ENCODE measurements around the gene BTBD9. TPM values are rescaled to one million over a fixed set of nuclear protein-coding genes. Genes with fewer than 3 reads are reported as not detected.

Gene BTBD9
- total RNA-seq, 1 experiment from 2014 or later: 8.9 TPM

- H3K4me2 ChIP-seq (ENCODE audit: insufficient read depth, insufficient read length, low read length): no peak overlapping the region
- H2BK20ac ChIP-seq (ENCODE audit: low read depth, low read length, poor library complexity, severe bottlenecking): no peak overlapping the region
- peaks cover 0 to 10% of the 10 kb centered on the region in 2 experiments; a peak in 3 of 4 replicates for H3K4me1 Mint-ChIP-seq
- H3K36me3 Mint-ChIP-seq (ENCODE audit: insufficient read depth in 1 of 3, low read depth in 3 of 3): peaks cover 13 to 42% (median 19%) of the 10 kb centered on the region in 3 experiments
- TF ChIP-seq, protein P1, sequence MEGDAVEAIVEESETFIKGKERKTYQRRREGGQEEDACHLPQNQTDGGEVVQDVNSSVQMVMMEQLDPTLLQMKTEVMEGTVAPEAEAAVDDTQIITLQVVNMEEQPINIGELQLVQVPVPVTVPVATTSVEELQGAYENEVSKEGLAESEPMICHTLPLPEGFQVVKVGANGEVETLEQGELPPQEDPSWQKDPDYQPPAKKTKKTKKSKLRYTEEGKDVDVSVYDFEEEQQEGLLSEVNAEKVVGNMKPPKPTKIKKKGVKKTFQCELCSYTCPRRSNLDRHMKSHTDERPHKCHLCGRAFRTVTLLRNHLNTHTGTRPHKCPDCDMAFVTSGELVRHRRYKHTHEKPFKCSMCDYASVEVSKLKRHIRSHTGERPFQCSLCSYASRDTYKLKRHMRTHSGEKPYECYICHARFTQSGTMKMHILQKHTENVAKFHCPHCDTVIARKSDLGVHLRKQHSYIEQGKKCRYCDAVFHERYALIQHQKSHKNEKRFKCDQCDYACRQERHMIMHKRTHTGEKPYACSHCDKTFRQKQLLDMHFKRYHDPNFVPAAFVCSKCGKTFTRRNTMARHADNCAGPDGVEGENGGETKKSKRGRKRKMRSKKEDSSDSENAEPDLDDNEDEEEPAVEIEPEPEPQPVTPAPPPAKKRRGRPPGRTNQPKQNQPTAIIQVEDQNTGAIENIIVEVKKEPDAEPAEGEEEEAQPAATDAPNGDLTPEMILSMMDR (conservative IDR thresholded peaks at IDR 0.05): no peak
- no peak overlapping the region for H3K14ac ChIP-seq (ENCODE audit: insufficient read depth, low read length)
- no peak overlapping the region for H3K27ac Mint-ChIP-seq
- no peaks in the 10 kb centered on the region for H3K79me2 ChIP-seq (ENCODE audit: insufficient read depth, low read length)
- H2AFZ ChIP-seq (ENCODE audit: low read length): no peak overlapping the region
- H3K27me3 ChIP-seq (ENCODE audit: insufficient read depth, low read length): no peaks in the 10 kb centered on the region
- H3K27ac ChIP-seq (ENCODE audit: insufficient read length, low read depth, low read length): no peak overlapping the region
- no peak overlapping the region for H3K56ac ChIP-seq (ENCODE audit: insufficient read length, low read depth, low read length)
- no peak overlapping the region for H3K23ac ChIP-seq (ENCODE audit: insufficient read length, low read depth, low read length)
- H4K91ac ChIP-seq (ENCODE audit: insufficient read length, low read depth, low read length): no peak overlapping the region
- no peak overlapping the region for H2AK5ac ChIP-seq (ENCODE audit: insufficient read length, low read length)
- H3K23me2 ChIP-seq (ENCODE audit: insufficient read length, low read depth, low read length, poor library complexity, severe bottlenecking): no peaks in the 10 kb centered on the region
- H3K9ac ChIP-seq (ENCODE audit: extremely low read depth, insufficient read length, low read length): no peak overlapping the region
- no peak overlapping the region for H2BK12ac ChIP-seq (ENCODE audit: insufficient read length, low read depth, low read length)
- H2BK5ac ChIP-seq (ENCODE audit: insufficient read length, low read length): no peak overlapping the region
- H3K9me3 Mint-ChIP-seq: peaks cover 31 to 36% of the 10 kb centered on the region in 2 experiments
- H3K4me3 Mint-ChIP-seq: no peak overlapping the region
- no peak for DNase-seq
- H4K8ac ChIP-seq (replicated peaks; ENCODE audit: insufficient read length, low read depth, low read length): no peak overlapping the region
- H3K4me1 ChIP-seq (ENCODE audit: insufficient read depth, low read length): no peaks in the 10 kb centered on the region
- H2BK120ac ChIP-seq (ENCODE audit: low read depth, low read length, poor library complexity, severe bottlenecking): no peak overlapping the region
- no peaks in the 10 kb centered on the region for H3K27me3 Mint-ChIP-seq (ENCODE audit: low read depth)
- no peak overlapping the region for H3T11ph ChIP-seq (ENCODE audit: low read length)
- H4K5ac ChIP-seq (ENCODE audit: insufficient read length, low read depth, low read length): no peak overlapping the region
- no peak overlapping the region for H3K18ac ChIP-seq (ENCODE audit: insufficient read length, low read depth, low read length)
- no peaks in the 10 kb centered on the region for H4K20me1 ChIP-seq (ENCODE audit: control insufficient read depth, insufficient read depth, insufficient read length)
- no peak overlapping the region for H3K4ac ChIP-seq (ENCODE audit: low read depth, low read length)
- no peak overlapping the region for H2BK15ac ChIP-seq (ENCODE audit: low read depth, low read length)
- no CpG with 5 or more reads among the region's 3 CpGs for whole genome bisulfite sequencing (ENCODE audit: extremely low coverage, insufficient read length, low lambda C conversion rate)
- no peaks in the 10 kb centered on the region for H3K79me1 ChIP-seq (ENCODE audit: insufficient read depth, low read depth, low read length, poor library complexity, severe bottlenecking)
- H3K9me3 ChIP-seq (ENCODE audit: control insufficient read depth, low read depth, low read length): no peaks in the 10 kb centered on the region
These were observed 108.6 kb downstream of the BTBD9 start for GRCh38 chr6:38531134-38531533.

Measured in H9 (cell line).